Left lung (tissue), 10 donors: Measurements from ENCODE around the gene OR5AU1. TPM values are rescaled to one million over a fixed set of nuclear protein-coding genes. Genes with fewer than 3 reads are reported as not detected.

Experiments used
- ATAC-seq: fragments of 200-7000 bp; cut with Tn5 transposase; one replicate; pipeline ENCODE4 v1.9.1; 2020; ENCODE audit warnings: moderate library complexity
- DNase-seq, 4 donors: peaks; one replicate each; pipeline ENCODE4 v3.0.0-alpha.2; 2013 to 2020
- H3K27ac ChIP-seq, 2 donors: fragments of 200-600 bp; sonication (generic) in 1 of 2; one replicate each; pipeline versions ENCODE4 v1.5.0 to v1.8.0; 2020 to 2021
- H3K27me3 ChIP-seq, 2 donors: fragments of 200-600 bp; sonication (generic) in 1 of 2; one replicate each; pipeline versions ENCODE4 v1.5.0 to v1.8.0; 2020 to 2021
- H3K36me3 ChIP-seq, 2 donors: fragments of 200-600 bp; sonication (generic) in 1 of 2; one replicate each; pipeline versions ENCODE4 v1.5.0 to v1.8.0; 2020 to 2021
- H3K4me1 ChIP-seq, 2 donors: fragments of 200-600 bp; one replicate each; pipeline ENCODE4 v1.8.0; 2021
- H3K4me3 ChIP-seq, 2 donors: fragments of 200-600 bp; sonication (generic) in 1 of 2; one replicate each; pipeline versions ENCODE4 v1.5.0 to v1.8.0; 2020 to 2021; ENCODE audit warnings: mild to moderate bottlenecking in 1 of 2
- H3K9me3 ChIP-seq, 2 donors: fragments of 200-600 bp; sonication (generic) in 1 of 2; one replicate each; pipeline versions ENCODE4 v1.5.0 to v1.8.0; 2020 to 2021
- intact Hi-C, 2 donors: fragments of 100-400 bp; cut with DNase I; formaldehyde crosslinking; loops; one replicate each; pipeline versions ENCODE4 v1.11.2 to v1.14.2; 2022
- polyA plus RNA-seq, 6 donors: library from polyadenylated mRNA; unstranded; fragments of 120-200 nt; gene quantifications; one replicate each; pipeline ENCODE4 v1.2.1, GENCODE V29; 2013; ENCODE audit not compliant: insufficient read length in 6 of 6
- total RNA-seq, 2 donors: library from RNA; stranded (reverse); fragmentation: NEBNext Ultra II Directional; extraction: Animal tissue kit (Norgen Biotek cat#: 25700); gene quantifications; one replicate each; pipeline ENCODE4 v1.2.1, GENCODE V29; 2021
- TF ChIP-seq, protein P1 (sequence below), 2 donors: fragments of 200-600 bp; sonication (generic) in 1 of 2; IDR thresholded peaks; one replicate each; pipeline versions ENCODE4 v1.5.0 to v1.8.0; 2021; ENCODE audit warnings: antibody characterized with exemption in 2 of 2
- donor health status: DM: no; HTN: yes; CAD: no.
- donor health status: DM: no; HTN: no; CAD: no.

OR5AU1 gene
- total and polyA plus RNA-seq, 8 donors: 0.04 to 0.49 (median 0.07) TPM; not detected in 2

DNA sequence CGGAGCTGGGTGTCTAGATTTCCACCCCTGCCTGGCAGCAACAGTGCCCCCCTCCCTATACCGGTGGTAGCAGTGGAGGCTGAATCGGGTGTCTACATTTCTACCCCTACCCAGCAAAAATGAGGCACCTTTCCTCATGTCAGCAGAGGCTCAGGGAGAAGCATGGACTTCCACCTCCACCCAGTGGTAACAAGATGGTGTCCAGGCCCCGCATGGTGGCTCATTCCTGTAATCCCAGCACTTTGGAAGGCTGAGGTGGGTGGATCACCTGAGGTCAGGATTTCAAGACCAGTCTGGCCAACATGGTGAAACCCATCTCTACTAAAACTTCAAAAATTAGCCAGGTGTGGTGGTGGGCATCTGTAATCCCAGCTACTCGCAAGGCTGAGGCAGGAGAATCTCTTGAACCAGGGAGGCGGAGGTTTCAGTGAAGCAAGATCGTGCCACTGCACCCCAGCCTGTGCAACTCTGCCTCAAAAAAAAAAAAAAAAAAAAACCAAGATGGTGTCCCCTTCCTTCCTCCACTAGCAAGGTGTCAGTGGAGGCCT, 35.5 kb upstream of the OR5AU1 start:
- TF ChIP-seq, protein P1, sequence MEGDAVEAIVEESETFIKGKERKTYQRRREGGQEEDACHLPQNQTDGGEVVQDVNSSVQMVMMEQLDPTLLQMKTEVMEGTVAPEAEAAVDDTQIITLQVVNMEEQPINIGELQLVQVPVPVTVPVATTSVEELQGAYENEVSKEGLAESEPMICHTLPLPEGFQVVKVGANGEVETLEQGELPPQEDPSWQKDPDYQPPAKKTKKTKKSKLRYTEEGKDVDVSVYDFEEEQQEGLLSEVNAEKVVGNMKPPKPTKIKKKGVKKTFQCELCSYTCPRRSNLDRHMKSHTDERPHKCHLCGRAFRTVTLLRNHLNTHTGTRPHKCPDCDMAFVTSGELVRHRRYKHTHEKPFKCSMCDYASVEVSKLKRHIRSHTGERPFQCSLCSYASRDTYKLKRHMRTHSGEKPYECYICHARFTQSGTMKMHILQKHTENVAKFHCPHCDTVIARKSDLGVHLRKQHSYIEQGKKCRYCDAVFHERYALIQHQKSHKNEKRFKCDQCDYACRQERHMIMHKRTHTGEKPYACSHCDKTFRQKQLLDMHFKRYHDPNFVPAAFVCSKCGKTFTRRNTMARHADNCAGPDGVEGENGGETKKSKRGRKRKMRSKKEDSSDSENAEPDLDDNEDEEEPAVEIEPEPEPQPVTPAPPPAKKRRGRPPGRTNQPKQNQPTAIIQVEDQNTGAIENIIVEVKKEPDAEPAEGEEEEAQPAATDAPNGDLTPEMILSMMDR (IDR thresholded peaks at IDR 0.05): no peak
- H3K27me3 ChIP-seq: no peaks in the 10 kb centered on the region
- intact Hi-C loops: no loop called here
- no peaks in the 10 kb centered on the region for H3K9me3 ChIP-seq
- no peaks in the 10 kb centered on the region for H3K36me3 ChIP-seq
- DNase-seq (no peak), ATAC-seq (no peak)
- H3K4me3 ChIP-seq: no peak overlapping the region
- no peak overlapping the region for H3K27ac ChIP-seq
- H3K4me1 ChIP-seq: peaks cover 3 to 14% of the 10 kb centered on the region in 2 donors

DNA sequence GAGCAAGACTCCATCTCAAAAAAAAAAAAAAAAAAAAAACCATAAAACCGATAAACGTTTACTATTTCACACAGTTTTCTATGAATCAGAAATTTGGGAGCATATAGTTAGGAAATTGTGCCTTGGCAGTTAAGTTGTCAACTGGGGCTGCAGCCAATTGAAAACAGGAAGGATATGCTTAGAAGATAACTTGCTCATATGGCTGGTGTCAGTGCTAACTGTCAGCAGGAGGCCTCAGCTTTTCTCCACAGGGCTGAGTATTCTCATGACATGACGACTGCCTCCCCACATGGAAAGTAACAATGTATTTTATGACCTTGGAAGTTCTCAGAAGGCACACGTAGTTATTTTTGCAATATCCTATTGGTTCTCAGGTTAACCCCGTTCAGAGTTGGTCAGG, 29.6 kb upstream of the OR5AU1 start:
- ATAC-seq: no peak
- intact Hi-C loops: no loop called here
- DNase-seq: no peak

GRCh38 chr14:21184254-21184653, 28.4 kb upstream of the OR5AU1 start:
- H3K27ac ChIP-seq: no peak overlapping the region

More for the DNA sequence above, 29.6 kb upstream of the OR5AU1 start:
- Histone ChIP-seq H3K27ac (no peak overlapping the region), H3K4me1 (no peaks in the 10 kb centered on the region), H3K27me3 (no peaks in the 10 kb centered on the region), H3K9me3 (peaks cover 0 to 7% of the 10 kb centered on the region in 2 donors), H3K4me3 (no peak overlapping the region), H3K36me3 (no peaks in the 10 kb centered on the region)
- TF ChIP-seq, protein P1 (IDR thresholded peaks at IDR 0.05): no peak

DNA sequence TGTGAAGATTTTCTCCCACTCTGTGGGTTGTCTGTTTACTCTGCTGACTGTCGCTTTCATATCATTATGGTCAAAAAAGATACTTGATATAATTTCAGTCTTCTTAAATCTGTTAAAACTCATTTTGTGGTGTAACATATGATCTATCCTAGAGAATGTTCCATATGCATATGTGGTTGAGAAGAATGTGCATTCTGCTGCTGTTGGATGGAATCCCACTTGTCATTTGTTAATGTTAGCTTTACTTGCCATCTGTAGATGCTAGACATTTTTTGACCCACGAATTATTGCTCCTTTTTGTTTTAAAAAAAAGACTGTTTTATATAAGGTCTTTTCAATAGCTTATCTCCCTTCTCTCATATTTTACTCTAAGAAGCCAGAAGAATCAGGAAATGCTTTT, 26.3 kb upstream of the OR5AU1 start:
- Histone ChIP-seq H3K36me3 (no peaks in the 10 kb centered on the region), H3K4me1 (no peaks in the 10 kb centered on the region), H3K27me3 (no peaks in the 10 kb centered on the region), H3K27ac (no peak overlapping the region), H3K4me3 (no peak overlapping the region), H3K9me3 (peaks cover 0 to 8% of the 10 kb centered on the region in 2 donors)
- DNase-seq: no peak
- intact Hi-C loops: no loop called here
- ATAC-seq: no peak
- TF ChIP-seq, protein P1 (IDR thresholded peaks at IDR 0.05): no peak

More at GRCh38 chr14:21184254-21184653, 28.4 kb upstream of the OR5AU1 start:
- Histone ChIP-seq H3K4me1 (no peaks in the 10 kb centered on the region), H3K9me3 (peaks cover 0 to 8% of the 10 kb centered on the region in 2 donors), H3K36me3 (no peaks in the 10 kb centered on the region), H3K27me3 (no peaks in the 10 kb centered on the region), H3K4me3 (no peak overlapping the region)
- intact Hi-C loops: no loop called here
- TF ChIP-seq, protein P1 (IDR thresholded peaks at IDR 0.05): no peak
- ATAC-seq: no peak
- no peak for DNase-seq

GRCh38 chr14:21171128-21171527, 15.3 kb upstream of the OR5AU1 start:
- no peaks in the 10 kb centered on the region for H3K4me1 ChIP-seq
- ATAC-seq (no peak), DNase-seq (no peak)
- TF ChIP-seq, protein P1 (IDR thresholded peaks at IDR 0.05): no peak
- intact Hi-C loops: no loop called here
- H3K9me3 ChIP-seq: no peaks in the 10 kb centered on the region
- H3K27me3 ChIP-seq: no peaks in the 10 kb centered on the region
- no peak overlapping the region for H3K27ac ChIP-seq
- no peak overlapping the region for H3K4me3 ChIP-seq
- H3K36me3 ChIP-seq: no peaks in the 10 kb centered on the region
